Adrenal gland (tissue), 12 donors: ENCODE measurements around the gene FHIT. TPM values are rescaled to one million over a fixed set of nuclear protein-coding genes. Genes with fewer than 3 reads are reported as not detected.

ENCODE experiments used
- DNase-seq, 7 donors: peaks; one replicate each; pipeline ENCODE4 v3.0.0-alpha.2; 2019 to 2020
- H3K27ac ChIP-seq, 5 donors: fragments of 200-600 bp; sonication (generic) in 4 of 5; 1 replicate in 3 of 5; 2 replicates in 2 of 5; pipeline versions ENCODE4 v1.5.1 to v1.8.0; 2016 to 2020; ENCODE audit warnings: mild to moderate bottlenecking in 1 of 5
- H3K27me3 ChIP-seq: fragments of 200-600 bp; 2 replicates; pipeline ENCODE4 v1.8.0; 2021
- H3K36me3 ChIP-seq, 2 donors: fragments of 200-600 bp; replicated peaks in 1 of 2; 1 replicate in 1 of 2; 2 replicates in 1 of 2; pipeline versions ENCODE4 v1.5.1 to v1.8.0; 2018 to 2022
- H3K4me1 ChIP-seq, 2 donors: fragments of 200-600 bp; replicated peaks in 1 of 2; 1 replicate in 1 of 2; 2 replicates in 1 of 2; pipeline versions ENCODE4 v1.5.1 to v1.8.0; 2018 to 2021
- H3K4me3 ChIP-seq, 4 donors: fragments of 200-600 bp; sonication (generic) in 3 of 4; one replicate each; pipeline ENCODE4 v1.5.1; 2016 to 2018
- H3K9me3 ChIP-seq, 3 donors: fragments of 200-600 bp; sonication (generic) in 1 of 3; replicated peaks in 1 of 3; 1 replicate in 2 of 3; 2 replicates in 1 of 3; pipeline versions ENCODE4 v1.5.1 to v1.8.0; 2016 to 2021
- CTCF ChIP-seq, 6 experiments: fragments of 450-650 bp in 4 of 6; fragments of 200-600 bp in 2 of 6; sonication (generic) in 1 of 6; IDR thresholded peaks; 1 replicate in 5 of 6; 2 replicates in 1 of 6; pipeline versions ENCODE4 v1.5.1 to v1.8.0; 2016 to 2021; ENCODE audit warnings: antibody characterized with exemption in 6 of 6, mild to moderate bottlenecking in 2 of 6, moderate library complexity in 1 of 6
- POLR2A ChIP-seq, 2 donors: fragments of 450-650 bp; IDR thresholded peaks; one replicate each; pipeline ENCODE4 v1.6.1; 2017; ENCODE audit warnings: antibody characterized with exemption in 2 of 2, mild to moderate bottlenecking in 2 of 2, moderate library complexity in 1 of 2
- WGBS, 4 donors: extraction: QIAGEN DNeasy Blood & Tissue Kit in 2 of 4; methylation state at CpG; one replicate each; pipeline versions ENCODE4 v1.1.5 to v1.1.7; 2013 to 2017; 5-methylcytosine and 5-hydroxymethylcytosine counted together
- intact Hi-C, 2 donors: fragments of 100-400 bp; cut with DNase I; formaldehyde crosslinking; loops; one replicate each; pipeline versions ENCODE4 v1.14.1 to v1.15.0; 2022 to 2023
- polyA plus RNA-seq, 3 donors: library from polyadenylated mRNA; stranded (reverse); fragments of 200-250 nt in 2 of 3; fragments of 350-450 nt in 1 of 3; fragmentation: Illumina TruSeq in 1 of 3; extraction: RNeasy Lipid Tissue Mini Kit (QIAGEN cat#74804) in 1 of 3; gene quantifications; one replicate each; pipeline ENCODE4 v1.2.3, GENCODE V29; 2013 to 2014
- total RNA-seq, 9 donors: library from RNA; depleted of rRNA in 4 of 9; stranded (reverse); fragments of >200 nt in 4 of 9; fragments of 120-200 nt in 1 of 9; fragmentation: NEBNext Ultra II Directional in 1 of 9; extraction: Animal tissue kit (Norgen Biotek cat#: 25700) in 1 of 9; gene quantifications; one replicate each; pipeline versions ENCODE4 v1.1.0 to v1.2.4, GENCODE V29; 2013 to 2023
- donor health status: healthy with polysubstance abuse.
- donor health status: Bipolar disorder and iron deficiency.
- donor health status: DM: yes; HTN: yes; CAD: no.
- donor health status: DM: no; HTN: no; CAD: no.
- donor health status: DM: no; HTN: no; CAD: no.
- donor health status: DM: yes; HTN: yes; CAD: no.

Gene FHIT
- total and polyA plus RNA-seq, 12 donors = 14.1 to 43.9 (median 28.8) TPM

- Histone ChIP-seq H3K4me3 (no peak overlapping the region), H3K36me3 (no peaks in the 10 kb centered on the region), H3K27ac (no peak overlapping the region), H3K4me1 (no peaks in the 10 kb centered on the region), H3K9me3 (no peaks in the 10 kb centered on the region), H3K27me3 (no peaks in the 10 kb centered on the region)
- intact Hi-C loops = no loop called here
- 82 to 89% (median 83%) methylated on average over 3 of the region's 3 CpGs for WGBS, 4 donors
- no peak for DNase-seq
- TF ChIP-seq POLR2A (IDR thresholded peaks at IDR 0.05) (no peak), CTCF (IDR thresholded peaks at IDR 0.05) (no peak)
Observed at GRCh38 chr3:60792249-60792852, 458.9 kb downstream of the FHIT start.

- TF ChIP-seq CTCF (IDR thresholded peaks at IDR 0.05) (no peak), POLR2A (IDR thresholded peaks at IDR 0.05) (no peak)
- H3K4me3 ChIP-seq = no peak overlapping the region
- 94 to 97% (median 96%) methylated on average over 3 of the region's 3 CpGs for WGBS, 4 donors
- H3K27ac ChIP-seq = no peak overlapping the region
- intact Hi-C loops = no loop called here
- no peaks in the 10 kb centered on the region for H3K9me3 ChIP-seq
- no peaks in the 10 kb centered on the region for H3K36me3 ChIP-seq
- no peak for DNase-seq
- no peaks in the 10 kb centered on the region for H3K27me3 ChIP-seq
- peaks cover 6 to 11% of the 10 kb centered on the region in 2 donors for H3K4me1 ChIP-seq
Observed at GRCh38 chr3:60788185-60788584, 463.1 kb downstream of the FHIT start.

- TF ChIP-seq POLR2A (IDR thresholded peaks at IDR 0.05) = no peak
- no peak for TF ChIP-seq CTCF (IDR thresholded peaks at IDR 0.05)
- no peaks in the 10 kb centered on the region for H3K36me3 ChIP-seq
- H3K27me3 ChIP-seq = no peaks in the 10 kb centered on the region
- no peak overlapping the region for H3K27ac ChIP-seq
- intact Hi-C loops = no loop called here
- WGBS, 4 donors = 30 to 83% (median 68%) methylated on average over 1 of the region's 1 CpG
- no peak overlapping the region for H3K4me3 ChIP-seq
- no peak for DNase-seq
- no peaks in the 10 kb centered on the region for H3K9me3 ChIP-seq
- H3K4me1 ChIP-seq = peaks cover 6 to 11% of the 10 kb centered on the region in 2 donors
Observed at GRCh38 chr3:60781935-60782334, 469.3 kb downstream of the FHIT start.

GRCh38 chr3:60779637-60780036, 471.6 kb downstream of the FHIT start:
- H3K27me3 ChIP-seq = no peaks in the 10 kb centered on the region
- WGBS, 4 donors = 87 to 97% (median 95%) methylated on average over 7 of the region's 7 CpGs
- H3K4me3 ChIP-seq = no peak overlapping the region
- H3K27ac ChIP-seq = no peak overlapping the region
- H3K36me3 ChIP-seq = no peaks in the 10 kb centered on the region
- TF ChIP-seq CTCF (IDR thresholded peaks at IDR 0.05) (no peak), POLR2A (IDR thresholded peaks at IDR 0.05) (no peak)
- DNase-seq = no peak
- H3K4me1 ChIP-seq = no peaks in the 10 kb centered on the region
- no peaks in the 10 kb centered on the region for H3K9me3 ChIP-seq
- intact Hi-C loops = no loop called here
